ENCODE data around the gene LMX1B.

DNA sequence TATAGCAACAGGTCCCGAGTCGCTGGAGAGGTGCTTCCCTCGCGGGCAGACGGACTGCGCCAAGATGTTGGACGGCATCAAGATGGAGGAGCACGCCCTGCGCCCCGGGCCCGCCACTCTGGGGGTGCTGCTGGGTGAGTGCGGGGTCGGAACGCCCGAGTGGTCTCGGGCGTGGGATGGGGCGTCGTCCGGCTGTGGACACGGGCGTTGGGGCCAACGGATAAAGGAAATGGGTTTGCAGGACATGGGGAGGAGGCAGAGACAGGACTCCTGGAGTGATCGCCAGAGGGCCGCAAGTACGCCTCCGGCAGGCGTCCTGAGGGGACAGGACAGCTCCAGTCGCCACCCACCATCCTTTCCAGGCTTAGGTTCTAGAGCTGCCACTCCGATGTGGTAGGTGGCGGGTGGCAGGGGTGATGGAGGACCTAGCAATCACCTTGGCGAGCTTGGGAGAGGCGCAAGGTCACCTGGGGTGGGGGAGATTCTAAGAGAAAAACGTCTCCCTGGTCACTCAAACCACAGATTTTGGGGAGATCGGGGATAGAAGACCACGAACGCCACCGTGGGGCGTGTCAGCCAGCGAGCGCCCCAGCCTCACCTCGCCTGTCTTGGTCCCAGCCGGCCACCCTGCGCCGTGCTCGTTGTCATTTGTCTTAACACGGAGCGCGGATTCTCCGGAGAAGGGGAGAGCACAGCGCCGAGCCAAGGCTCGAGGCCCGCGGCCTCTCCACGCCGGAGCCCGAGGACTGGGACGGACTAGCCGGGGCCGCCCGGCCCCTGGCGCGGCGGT, 922 bp downstream of the LMX1B start:
- TF ChIP-seq POLR2A (IDR thresholded peaks at IDR 0.05; ENCODE audit: low read depth, low read length) (no peak), TAF1 (IDR thresholded peaks at IDR 0.05; ENCODE audit: low read depth, low read length) (no peak), POLR2AphosphoS5 (IDR thresholded peaks at IDR 0.05; ENCODE audit: low read depth, low read length) (no peak)

Data from GM12891 (cell line).